ENCODE data around the gene CCT8. TPM values are rescaled to one million over a fixed set of nuclear protein-coding genes. Genes with fewer than 3 reads are reported as not detected.

Gene CCT8
- total and polyA plus RNA-seq, 2 of the 8 experiments (the other 6 are each of a cell fraction or from before 2014, with no cell fraction given), result 151 to 319 TPM

GRCh38 chr21:29024474-29025327 is 48.7 kb downstream of the CCT8 start, which contains the start of gene USP16:
Gene USP16, plus strand, starts transcription at chr21:29024668. Its CDS starts 3,246 bp downstream, at chr21:29027914.
- H2BK12ac ChIP-seq (ENCODE audit: low read depth, low read length), result peak within 1 kb of the TSS; percentile 92; the same call in 1 of the 2 replicates
- H2BK15ac ChIP-seq (ENCODE audit: low read length), result peak within 1 kb of the TSS; percentile 72; the same call in 1 of the 2 replicates
- peak within 1 kb of the TSS; percentile 61 for H4K91ac ChIP-seq (replicated peaks; ENCODE audit: insufficient read length, low read length)
- peak within 1 kb of the TSS; percentile 100 for H2BK5ac ChIP-seq (ENCODE audit: low read depth, low read length)
- H3K56ac ChIP-seq (replicated peaks; ENCODE audit: insufficient read length, low read depth, low read length), result peak within 1 kb of the TSS; percentile 96
- H2AK5ac ChIP-seq (ENCODE audit: low read depth, low read length), result no peak within 1 kb of the TSS
- H2BK120ac ChIP-seq (replicated peaks; ENCODE audit: low read depth, low read length), result peak within 1 kb of the TSS; percentile 91
- peak within 1 kb of the TSS; percentile 86; the same call in 1 of the 2 replicates for H2BK20ac ChIP-seq (ENCODE audit: low read length)
- no peak within 1 kb of the TSS for H3K23ac ChIP-seq (ENCODE audit: insufficient read length)
- H3K79me1 ChIP-seq (ENCODE audit: low read depth, low read length), result no peaks in the 10 kb centered on the region; the same call in 1 of the 2 replicates
- no peaks in the 10 kb centered on the region for H3K9me3 ChIP-seq (ENCODE audit: insufficient read depth in 2 of 2, low read depth in 1 of 2, low read length in 1 of 2)
- WGBS, 2 experiments (ENCODE audit: extremely low coverage in 1 of 2, insufficient coverage in 1 of 2, insufficient read length in 1 of 2, insufficient replicate concordance in 2 of 2, low coverage in 1 of 2, low lambda C conversion rate in 2 of 2, missing lambda C conversion rate in 1 of 2), result 2% methylated on average over 48 of the region's 48 CpGs; no CpG with 5 or more reads in 1 of the 2 experiments
- CTCF ChIA-PET (ENCODE audit: partially characterized antibody), result interaction anchor here (0.6 to 1.4 kb wide), 3 partner anchors 24 to 280 kb away, joined by 3 to 5 read pairs (median 4); no protein-coding TSS in a partner anchor
- H3K4ac ChIP-seq (replicated peaks; ENCODE audit: insufficient read length, low read depth, low read length), result peak within 1 kb of the TSS; percentile 92
- peak within 1 kb of the TSS; percentile 85 to 99 (median 96) for H3K4me3 ChIP-seq (ENCODE audit: extremely low read depth in 1 of 4, insufficient read depth in 2 of 4, low read depth in 3 of 4, low read length in 4 of 4)
- no peaks in the 10 kb centered on the region for H3K4me1 ChIP-seq (replicated peaks in 1 of 4; ENCODE audit: control insufficient read depth in 3 of 4, insufficient read depth in 4 of 4, low read length in 3 of 4)
- FAIRE-seq, result no peak
- peaks cover 0 to 3% of the 10 kb centered on the region in 2 experiments for H4K20me1 ChIP-seq (replicated peaks in 1 of 2; ENCODE audit: control insufficient read depth in 1 of 2, insufficient read depth in 2 of 2, low read length in 2 of 2)
- no peaks in the 10 kb centered on the region; a peak in 1 of 8 replicates for H3K36me3 ChIP-seq (ENCODE audit: control insufficient read depth in 2 of 4, insufficient read depth in 4 of 4, low read length in 3 of 4)
- H2AFZ ChIP-seq (ENCODE audit: low read length), result peak within 1 kb of the TSS; percentile 99
- H3K79me2 ChIP-seq (ENCODE audit: control insufficient read depth in 1 of 2, insufficient read depth in 2 of 2, low read length in 2 of 2), result peaks cover 0 to 30% of the 10 kb centered on the region in 2 experiments; a peak in 2 of 4 replicates
- peaks cover 5% of the 10 kb centered on the region; the same call in 1 of the 2 replicates for H3K23me2 ChIP-seq (ENCODE audit: low read depth, low read length)
- POLR2A ChIA-PET (ENCODE audit: partially characterized antibody), result interaction anchor here (0.7 to 3.3 kb wide), 12 partner anchors 9 to 91 kb away, joined by 3 to 28 read pairs (median 4); partner anchors contain the start of gene LTN1
- peak within 1 kb of the TSS; percentile 99 for H3K27ac ChIP-seq (ENCODE audit: low read depth, low read length)
- DNase-seq (ENCODE audit: low read depth in 1 of 2, low spot score in 2 of 2), result peak; percentile 81 to 98
- peak within 1 kb of the TSS; percentile 95 to 100 (median 99) for H3K9ac ChIP-seq (replicated peaks in 1 of 4; ENCODE audit: extremely low read depth in 1 of 4, low read depth in 3 of 4, low read length in 3 of 4)
- H4K5ac ChIP-seq (ENCODE audit: insufficient read length, low read depth, low read length), result peak within 1 kb of the TSS; percentile 98
- H3K27me3 ChIP-seq (replicated peaks in 1 of 4; ENCODE audit: control insufficient read depth in 3 of 4, extremely low read depth in 1 of 4, insufficient read depth in 3 of 4, low read length in 3 of 4), result no peaks in the 10 kb centered on the region
- peak within 1 kb of the TSS; percentile 98 for H3K18ac ChIP-seq (ENCODE audit: extremely low read depth, low read length)
- H3K4me2 ChIP-seq (ENCODE audit: insufficient read depth in 1 of 2, low read depth in 2 of 2, low read length in 2 of 2), result peak within 1 kb of the TSS; percentile 93 to 95
- peak within 1 kb of the TSS; percentile 100 for H4K8ac ChIP-seq (ENCODE audit: extremely low read depth, insufficient read depth, low read length)
- H3K14ac ChIP-seq (ENCODE audit: insufficient read length), result no peak within 1 kb of the TSS
- TF ChIP-seq NRF1 (IDR thresholded peaks at IDR 0.05; ENCODE audit: low read depth, low read length) (peak; percentile 30; the same call in 1 of the 2 replicates), PHF8 (conservative IDR thresholded peaks at IDR 0.05; ENCODE audit: low read depth, low read length) (peak; percentile 97), SIN3A (conservative IDR thresholded peaks at IDR 0.05 in 1 of 2, IDR thresholded peaks at IDR 0.05 in 1 of 2; ENCODE audit: low read depth in 1 of 2, low read length in 2 of 2) (peak; percentile 68 to 80; a peak in 1 of 4 replicates), BACH1 (IDR thresholded peaks at IDR 0.05; ENCODE audit: low read length) (peak; percentile 69), BCL11A (IDR thresholded peaks at IDR 0.05; ENCODE audit: low read depth in 2 of 2, low read length in 2 of 2) (no peak), MAX (IDR thresholded peaks at IDR 0.05) (0 out of 2 replicates have a peak, but pooled peaks have one; percentile 15), EP300 (IDR thresholded peaks at IDR 0.05; ENCODE audit: borderline replicate concordance in 1 of 2, low read depth in 2 of 2, low read length in 2 of 2) (peak in 1 of 2 experiments; percentile 48; a peak in 1 of 3 replicates), KDM5A (IDR thresholded peaks at IDR 0.05; ENCODE audit: low read length) (peak; percentile 77), KDM4A (IDR thresholded peaks at IDR 0.05; ENCODE audit: low read depth, low read length, severe bottlenecking) (peak; percentile 77)
